Osteocyte (in vitro differentiated cells): ENCODE results near the gene UBL4A. TPM values are rescaled to one million over a fixed set of nuclear protein-coding genes. Genes with fewer than 3 reads are reported as not detected.

Experiments
- DNase-seq: peaks from one replicate; pipeline ENCODE4 v3.0.0; 2021; ENCODE audit warnings: mixed read lengths; ENCODE audit not compliant: unreplicated experiment; ENCODE audit errors: extremely low spot score
- H3K27ac Mint-ChIP-seq: one replicate; pipeline ENCODE4 v1.8.0; 2021; ENCODE audit warnings: mild to moderate bottlenecking, mixed read lengths; ENCODE audit not compliant: unreplicated experiment
- H3K27me3 Mint-ChIP-seq: one replicate; pipeline ENCODE4 v1.8.0; 2021; ENCODE audit warnings: mixed read lengths; ENCODE audit not compliant: unreplicated experiment
- H3K36me3 Mint-ChIP-seq: one replicate; pipeline ENCODE4 v1.8.0; 2021; ENCODE audit warnings: mixed read lengths; ENCODE audit not compliant: unreplicated experiment
- H3K4me1 Mint-ChIP-seq: one replicate; pipeline ENCODE4 v1.8.0; 2021; ENCODE audit warnings: mixed read lengths; ENCODE audit not compliant: unreplicated experiment
- H3K4me3 Mint-ChIP-seq: one replicate; pipeline ENCODE4 v1.8.0; 2021; ENCODE audit warnings: mild to moderate bottlenecking, moderate library complexity, mixed read lengths; ENCODE audit not compliant: unreplicated experiment
- H3K9me3 Mint-ChIP-seq: one replicate; pipeline ENCODE4 v1.8.0; 2021; ENCODE audit warnings: mixed read lengths; ENCODE audit not compliant: unreplicated experiment
- CTCF ChIP-seq: fragments of 200-600 bp; sonication (generic); IDR thresholded peaks from 2 replicates; pipeline ENCODE4 v1.5.0; 2021; ENCODE audit warnings: antibody characterized with exemption, mild to moderate bottlenecking, moderate library complexity
- total RNA-seq: library from RNA; stranded (reverse); gene quantifications from 2 replicates; pipeline ENCODE4 v1.2.1, GENCODE V29; 2021

Gene UBL4A
- total RNA-seq, 1 donor from 2014 or later = 17.4 TPM

GRCh38 chrX:154472685-154473632 is 13.5 kb downstream of the UBL4A start:
- H3K27me3 Mint-ChIP-seq = no peaks in the 10 kb centered on the region
- no peak for TF ChIP-seq CTCF
- no peak overlapping the region for H3K27ac Mint-ChIP-seq
- H3K36me3 Mint-ChIP-seq = peaks cover 14% of the 10 kb centered on the region
- peaks cover under 1% of the 10 kb centered on the region for H3K4me1 Mint-ChIP-seq
- no peaks in the 10 kb centered on the region for H3K9me3 Mint-ChIP-seq
- no peak for DNase-seq
- H3K4me3 Mint-ChIP-seq = no peak overlapping the region

GRCh38 chrX:154471839-154472684 is 14.4 kb downstream of the UBL4A start:
- DNase-seq = no peak
- Mint-ChIP-seq H3K9me3 (no peaks in the 10 kb centered on the region), H3K36me3 (peaks cover 14% of the 10 kb centered on the region), H3K4me3 (no peak overlapping the region), H3K4me1 (no peaks in the 10 kb centered on the region), H3K27ac (no peak overlapping the region), H3K27me3 (no peaks in the 10 kb centered on the region)
- no peak for TF ChIP-seq CTCF

GRCh38 chrX:154470914-154471568 is 15.4 kb downstream of the UBL4A start:
- no peaks in the 10 kb centered on the region for H3K4me1 Mint-ChIP-seq
- no peak for DNase-seq
- H3K27me3 Mint-ChIP-seq = no peaks in the 10 kb centered on the region
- no peak overlapping the region for H3K4me3 Mint-ChIP-seq
- peaks cover 14% of the 10 kb centered on the region for H3K36me3 Mint-ChIP-seq
- H3K9me3 Mint-ChIP-seq = no peaks in the 10 kb centered on the region
- no peak for TF ChIP-seq CTCF
- H3K27ac Mint-ChIP-seq = no peak overlapping the region

- Mint-ChIP-seq H3K4me1 (no peaks in the 10 kb centered on the region), H3K9me3 (no peaks in the 10 kb centered on the region), H3K27me3 (no peaks in the 10 kb centered on the region), H3K4me3 (no peak overlapping the region), H3K27ac (no peak overlapping the region), H3K36me3 (peaks cover 14% of the 10 kb centered on the region)
- DNase-seq = no peak
- TF ChIP-seq CTCF = no peak
Observed at GRCh38 chrX:154470434-154470833, 16.0 kb downstream of the UBL4A start.
